Cardiac muscle cell (in vitro differentiated cells and primary cell): Measurements from ENCODE around the gene GNG7. TPM values are rescaled to one million over a fixed set of nuclear protein-coding genes. Genes with fewer than 3 reads are reported as not detected.
"Not testable (repeated sequence)": the region's sequence is repeated elsewhere in the genome, so short reads cannot be mapped to it uniquely, and the experiment has no call there.

Experiments used
- DNase-seq, 2 donors: peaks; one replicate each; pipeline versions ENCODE4 v3.0.0 to v3.0.0-alpha.2; 2010 to 2017; ENCODE audit warnings: low read depth in 1 of 2, low spot score in 1 of 2
- H3K27ac ChIP-seq: fragments of 200-600 bp; sonication (generic); 2 replicates; pipeline ENCODE4 v1.5.1; 2016
- H3K27me3 ChIP-seq: fragments of 200-600 bp; sonication (generic); 2 replicates; pipeline ENCODE4 v1.6.0; 2016; ENCODE audit warnings: control low read depth
- H3K36me3 ChIP-seq: fragments of 200-600 bp; sonication (generic); 2 replicates; pipeline ENCODE4 v1.5.1; 2016; ENCODE audit warnings: control low read depth
- H3K4me1 ChIP-seq: fragments of 200-600 bp; sonication (generic); 2 replicates; pipeline ENCODE4 v1.8.1; 2017; ENCODE audit warnings: low read depth, mild to moderate bottlenecking, mixed run types
- H3K4me3 ChIP-seq: fragments of 200-600 bp; sonication (generic); 2 replicates; pipeline ENCODE4 v1.5.1; 2016; ENCODE audit warnings: mild to moderate bottlenecking
- H3K9me3 ChIP-seq: fragments of 200-600 bp; sonication (generic); 2 replicates; pipeline ENCODE4 v1.5.1; 2017; ENCODE audit warnings: low read depth, mild to moderate bottlenecking, control low read depth
- polyA plus RNA-seq: library from polyadenylated mRNA; unstranded; fragments of >200 nt; fragmentation: Nextera tagmentation; extraction: Ambion mirVana; gene quantifications from 2 replicates; pipeline ENCODE4 v1.2.1, GENCODE V29; 2016
- total RNA-seq: library from RNA; depleted of rRNA; stranded (reverse); fragments of >200 nt; gene quantifications from 2 replicates; pipeline ENCODE4 v1.2.3, GENCODE V29; 2016
- TF ChIP-seq, protein P1 (sequence below): IDR thresholded peaks from 2 replicates; pipeline ENCODE4 v1.5.1; 2012; ENCODE audit warnings: low read depth, mild to moderate bottlenecking, low read length

The GNG7 gene
- total and polyA plus RNA-seq, 2 experiments from 2014 or later: 20.4 to 24.8 TPM

DNA sequence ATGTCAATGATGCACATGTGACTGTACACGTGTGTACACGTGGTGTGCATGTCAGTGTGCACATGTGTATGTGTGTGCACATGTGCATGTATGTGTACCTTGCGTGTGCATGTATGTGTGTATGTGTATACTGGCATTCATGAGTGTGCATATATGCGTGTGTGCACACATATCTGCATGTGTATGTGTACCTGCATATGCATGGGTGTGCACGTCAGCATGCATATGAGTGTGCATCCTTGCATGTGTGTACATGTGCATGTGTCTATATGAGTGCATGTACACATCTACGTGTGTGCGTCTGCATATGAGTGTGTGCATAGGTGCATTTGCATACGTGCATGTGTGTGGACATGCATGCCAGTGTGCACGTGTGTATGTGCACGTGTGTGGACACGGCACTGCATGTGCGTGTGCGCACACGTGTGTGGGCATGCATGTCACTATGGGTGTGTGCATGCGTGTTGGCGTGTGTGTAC lies 178.1 kb downstream of the GNG7 start:
- no peaks in the 10 kb centered on the region for H3K27me3 ChIP-seq
- H3K27ac ChIP-seq: peak overlapping the region; percentile 42
- no peaks in the 10 kb centered on the region for H3K36me3 ChIP-seq
- no peak for DNase-seq
- TF ChIP-seq, protein P1, sequence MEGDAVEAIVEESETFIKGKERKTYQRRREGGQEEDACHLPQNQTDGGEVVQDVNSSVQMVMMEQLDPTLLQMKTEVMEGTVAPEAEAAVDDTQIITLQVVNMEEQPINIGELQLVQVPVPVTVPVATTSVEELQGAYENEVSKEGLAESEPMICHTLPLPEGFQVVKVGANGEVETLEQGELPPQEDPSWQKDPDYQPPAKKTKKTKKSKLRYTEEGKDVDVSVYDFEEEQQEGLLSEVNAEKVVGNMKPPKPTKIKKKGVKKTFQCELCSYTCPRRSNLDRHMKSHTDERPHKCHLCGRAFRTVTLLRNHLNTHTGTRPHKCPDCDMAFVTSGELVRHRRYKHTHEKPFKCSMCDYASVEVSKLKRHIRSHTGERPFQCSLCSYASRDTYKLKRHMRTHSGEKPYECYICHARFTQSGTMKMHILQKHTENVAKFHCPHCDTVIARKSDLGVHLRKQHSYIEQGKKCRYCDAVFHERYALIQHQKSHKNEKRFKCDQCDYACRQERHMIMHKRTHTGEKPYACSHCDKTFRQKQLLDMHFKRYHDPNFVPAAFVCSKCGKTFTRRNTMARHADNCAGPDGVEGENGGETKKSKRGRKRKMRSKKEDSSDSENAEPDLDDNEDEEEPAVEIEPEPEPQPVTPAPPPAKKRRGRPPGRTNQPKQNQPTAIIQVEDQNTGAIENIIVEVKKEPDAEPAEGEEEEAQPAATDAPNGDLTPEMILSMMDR: no peak
- H3K9me3 ChIP-seq: no peaks in the 10 kb centered on the region
- peaks cover 3% of the 10 kb centered on the region for H3K4me1 ChIP-seq
- H3K4me3 ChIP-seq: no peak overlapping the region

DNA sequence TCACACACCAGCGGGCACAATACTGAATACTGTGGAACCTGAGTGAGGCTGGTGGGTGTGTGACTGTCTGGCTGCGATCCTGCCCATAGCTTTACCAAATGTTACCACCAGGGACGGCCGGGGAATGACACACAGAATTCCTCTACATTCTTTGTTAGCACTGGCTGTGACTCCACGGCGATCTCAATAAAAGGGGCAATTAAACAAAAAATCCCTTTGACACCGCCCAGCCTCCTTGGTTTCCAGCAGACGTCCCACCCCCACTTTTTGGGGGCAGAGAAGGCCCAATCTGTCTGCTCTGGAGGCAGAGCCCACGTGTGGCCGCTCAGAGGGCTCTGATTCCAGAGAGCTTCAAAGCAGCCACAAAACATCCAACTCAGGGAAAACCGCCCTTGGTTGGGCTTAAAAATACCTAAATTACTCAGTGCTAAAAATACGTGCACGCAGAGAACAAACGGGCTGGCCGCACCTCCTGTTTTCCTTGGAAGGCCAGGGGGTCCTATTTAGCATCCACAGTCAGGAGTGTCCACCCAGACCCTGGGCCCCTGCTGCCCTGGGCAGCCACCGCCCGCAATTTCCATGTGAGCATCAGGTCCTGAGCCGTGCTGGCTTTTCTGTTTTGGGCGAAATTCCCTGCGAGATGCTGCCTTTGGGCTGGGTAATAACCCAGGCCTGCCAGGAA lies 178.7 kb downstream of the GNG7 start:
- DNase-seq: peak in 1 of 2 donors; percentile 47
- no peak overlapping the region for H3K4me3 ChIP-seq

DNA sequence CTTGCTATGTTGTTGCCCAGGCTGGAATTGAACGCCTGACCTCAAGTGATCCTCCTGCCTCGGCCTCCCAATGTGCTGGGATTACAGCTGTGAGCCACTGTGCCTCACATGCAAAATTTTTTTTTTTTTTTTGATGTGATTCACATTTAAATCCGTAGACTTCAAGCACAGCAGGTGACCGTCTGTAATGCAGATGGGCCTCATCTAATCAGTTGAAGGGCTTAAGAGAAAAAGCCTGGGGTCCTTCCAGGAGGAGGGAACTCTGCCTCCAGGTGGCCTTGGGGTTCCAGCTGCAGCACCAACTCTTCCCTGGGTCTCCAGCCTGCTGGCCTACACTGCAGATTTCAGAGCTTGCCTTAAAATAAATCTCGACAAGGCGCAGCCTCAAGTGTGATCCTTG lies 183.0 kb downstream of the GNG7 start:
- H3K9me3 ChIP-seq: no peaks in the 10 kb centered on the region
- H3K27me3 ChIP-seq: no peaks in the 10 kb centered on the region
- TF ChIP-seq, protein P1: no peak
- H3K36me3 ChIP-seq: no peaks in the 10 kb centered on the region
- peaks cover 13% of the 10 kb centered on the region for H3K4me1 ChIP-seq
- no peak for DNase-seq
- no peak overlapping the region for H3K4me3 ChIP-seq
- no peak overlapping the region for H3K27ac ChIP-seq

More for the DNA sequence above, 178.7 kb downstream of the GNG7 start:
- TF ChIP-seq, protein P1: peak; percentile 39
- Histone ChIP-seq H3K4me1 (peaks cover 3% of the 10 kb centered on the region), H3K36me3 (no peaks in the 10 kb centered on the region), H3K27me3 (no peaks in the 10 kb centered on the region), H3K9me3 (no peaks in the 10 kb centered on the region), H3K27ac (peak overlapping the region; percentile 42)

DNA sequence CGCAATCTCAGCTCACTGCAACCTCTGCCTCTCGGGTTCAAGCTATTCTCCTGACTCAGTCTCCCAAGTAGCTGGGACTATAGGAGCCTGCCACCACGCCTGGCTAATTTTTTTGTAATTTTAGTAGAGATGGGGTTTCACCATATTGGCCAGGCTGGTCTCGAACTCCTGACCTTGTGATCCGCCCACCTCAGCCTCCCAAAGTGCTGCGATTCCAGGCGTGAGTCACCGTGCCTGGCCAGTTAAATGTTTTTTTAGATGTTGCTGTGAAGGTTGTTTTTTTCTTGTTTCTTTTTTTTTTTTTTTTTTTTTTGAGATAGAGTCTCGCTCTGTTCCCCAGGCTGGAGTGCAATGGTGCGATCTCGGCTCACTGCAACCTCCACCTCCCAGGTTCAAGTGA lies 183.6 kb downstream of the GNG7 start:
- H3K9me3 ChIP-seq, H3K27ac ChIP-seq, H3K4me3 ChIP-seq, DNase-seq, H3K27me3 ChIP-seq, H3K36me3 ChIP-seq: not testable (repeated sequence)
- H3K4me1 ChIP-seq: peaks cover 13% of the 10 kb centered on the region

DNA sequence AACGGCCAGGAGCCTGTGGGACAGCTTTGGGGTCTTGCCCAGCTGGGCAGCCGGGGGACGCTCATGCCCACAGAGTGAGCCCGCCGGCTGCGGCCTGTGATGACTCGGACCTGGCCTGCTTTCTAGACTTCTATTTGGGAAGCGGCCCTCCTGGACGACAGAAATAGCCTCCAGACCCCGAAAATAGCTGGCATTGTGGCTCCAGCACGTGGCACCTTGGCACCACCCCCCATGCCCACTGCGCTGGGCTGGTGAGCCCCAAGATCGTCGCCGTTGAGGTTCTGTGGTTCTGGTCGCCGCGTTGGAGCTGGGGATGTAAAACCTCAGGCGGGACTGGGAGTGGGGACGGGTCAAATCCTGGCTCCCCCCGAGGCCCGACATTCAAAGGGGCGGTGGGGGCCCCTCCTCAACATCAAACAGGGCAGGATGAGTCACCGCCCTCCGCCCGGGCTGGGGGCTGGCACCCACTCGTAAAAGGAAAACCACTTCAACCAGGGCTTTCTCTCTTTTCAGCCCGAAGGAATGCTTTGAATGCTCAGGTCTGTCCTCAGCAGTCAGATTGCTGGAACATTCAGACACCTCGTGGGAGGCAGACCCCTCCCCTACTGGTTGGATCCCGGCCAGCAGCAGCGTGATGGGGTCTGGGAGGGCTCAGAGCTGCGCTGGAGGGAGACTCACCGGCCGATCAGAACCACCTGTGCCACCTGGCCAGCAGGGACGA lies 184.5 kb downstream of the GNG7 start:
- Histone ChIP-seq H3K4me1 (peaks cover 13% of the 10 kb centered on the region), H3K4me3 (no peak overlapping the region), H3K36me3 (no peaks in the 10 kb centered on the region), H3K27me3 (no peaks in the 10 kb centered on the region), H3K9me3 (no peaks in the 10 kb centered on the region), H3K27ac (peak overlapping the region; percentile 27)
- TF ChIP-seq, protein P1: no peak
- DNase-seq: peak in 1 of 2 donors; percentile 49

DNA sequence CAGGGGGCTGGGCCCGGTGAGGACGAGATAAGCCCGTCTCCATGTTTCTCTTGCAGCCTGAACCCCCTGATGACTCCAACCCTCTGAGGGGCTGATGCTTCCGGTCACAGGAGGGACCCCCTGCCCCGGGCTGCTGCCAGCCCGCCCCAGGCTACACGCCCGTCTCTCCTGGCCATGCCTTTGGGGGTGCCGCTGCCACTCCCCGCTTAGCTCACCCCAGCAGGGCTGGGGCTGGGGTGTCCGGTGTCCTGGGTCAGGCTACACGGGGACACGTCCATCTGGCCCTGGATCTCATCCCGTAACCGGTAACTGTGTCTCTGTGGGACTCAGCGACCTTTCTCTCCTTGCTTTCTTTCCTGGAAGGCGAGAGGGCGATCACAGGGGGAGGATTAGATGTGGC lies 185.8 kb downstream of the GNG7 start:
- Histone ChIP-seq H3K4me3 (no peak overlapping the region), H3K9me3 (no peaks in the 10 kb centered on the region), H3K36me3 (no peaks in the 10 kb centered on the region), H3K4me1 (peaks cover 13% of the 10 kb centered on the region), H3K27ac (no peak overlapping the region), H3K27me3 (no peaks in the 10 kb centered on the region)
- TF ChIP-seq, protein P1: no peak
- no peak for DNase-seq
